Measurements from ENCODE around the gene OPN5.

GRCh38 chr6:47875593-47875992 lies 93.8 kb downstream of the OPN5 start:
- TF ChIP-seq EZH2phosphoT487 (IDR thresholded peaks at IDR 0.05; ENCODE audit: low read depth, severe bottlenecking, unreplicated experiment) (no peak), EZH2 (IDR thresholded peaks at IDR 0.05; ENCODE audit: borderline replicate concordance) (no peak), CTCF (IDR thresholded peaks at IDR 0.05; ENCODE audit: poor library complexity) (no peak)
